ENCODE results near the gene OR13C8. TPM values are rescaled to one million over a fixed set of nuclear protein-coding genes. Genes with fewer than 3 reads are reported as not detected.

Gene OR13C8
- total and polyA plus RNA-seq, 2 of the 8 experiments (the other 6 are each of a cell fraction or from before 2014, with no cell fraction given), result not detected

GRCh38 chr9:104556830-104557634, 11.9 kb upstream of the OR13C8 start:
- no peaks in the 10 kb centered on the region for H3K27me3 ChIP-seq (replicated peaks in 1 of 4; ENCODE audit: control insufficient read depth in 3 of 4, extremely low read depth in 1 of 4, insufficient read depth in 3 of 4, low read length in 3 of 4)
- H2BK5ac ChIP-seq (ENCODE audit: low read depth, low read length), result no peak overlapping the region
- ChIA-PET CTCF (ENCODE audit: partially characterized antibody) (no interaction called here), POLR2A (ENCODE audit: partially characterized antibody) (no interaction called here)
- H3K4ac ChIP-seq (replicated peaks; ENCODE audit: insufficient read length, low read depth, low read length), result no peak overlapping the region
- no peak overlapping the region for H3K9ac ChIP-seq (replicated peaks in 1 of 4; ENCODE audit: extremely low read depth in 1 of 4, low read depth in 3 of 4, low read length in 3 of 4)
- H4K5ac ChIP-seq (ENCODE audit: insufficient read length, low read depth, low read length), result no peak overlapping the region
- H2AK5ac ChIP-seq (ENCODE audit: low read depth, low read length), result no peak overlapping the region
- no peak overlapping the region for H2BK15ac ChIP-seq (ENCODE audit: low read length)
- H4K91ac ChIP-seq (replicated peaks; ENCODE audit: insufficient read length, low read length), result no peak overlapping the region
- TF ChIP-seq SIRT6 (IDR thresholded peaks at IDR 0.05; ENCODE audit: low read length) (no peak), BCL11A (IDR thresholded peaks at IDR 0.05; ENCODE audit: low read depth in 2 of 2, low read length in 2 of 2) (no peak), EZH2 (IDR thresholded peaks at IDR 0.05; ENCODE audit: low read depth, low read length, severe bottlenecking) (no peak), SP4 (IDR thresholded peaks at IDR 0.05; ENCODE audit: low read length) (no peak), RBBP5 (IDR thresholded peaks at IDR 0.05; ENCODE audit: borderline replicate concordance, low read depth, low read length) (no peak), SAP30 (IDR thresholded peaks at IDR 0.05; ENCODE audit: insufficient read depth, insufficient replicate concordance, low read length) (no peak), FOSL1 (IDR thresholded peaks at IDR 0.05; ENCODE audit: insufficient read depth, low read depth, low read length) (no peak), BACH1 (IDR thresholded peaks at IDR 0.05; ENCODE audit: low read length) (no peak), PHF8 (conservative IDR thresholded peaks at IDR 0.05; ENCODE audit: low read depth, low read length) (no peak), SIN3A (conservative IDR thresholded peaks at IDR 0.05 in 1 of 2, IDR thresholded peaks at IDR 0.05 in 1 of 2; ENCODE audit: low read depth in 1 of 2, low read length in 2 of 2) (no peak), KDM5A (IDR thresholded peaks at IDR 0.05; ENCODE audit: low read length) (no peak), CBX5 (IDR thresholded peaks at IDR 0.05; ENCODE audit: low read depth, low read length) (no peak), POLR2AphosphoS5 (IDR thresholded peaks at IDR 0.05; ENCODE audit: low read depth, low read length) (no peak)
- 0 out of 2 replicates have a peak overlapping the region, but pooled peaks have one; percentile 39 for H2BK12ac ChIP-seq (ENCODE audit: low read depth, low read length)
- H3K4me3 ChIP-seq (ENCODE audit: extremely low read depth in 1 of 4, insufficient read depth in 2 of 4, low read depth in 3 of 4, low read length in 4 of 4), result no peak overlapping the region
- FAIRE-seq, result no peak
- no peaks in the 10 kb centered on the region for H3K79me2 ChIP-seq (ENCODE audit: control insufficient read depth in 1 of 2, insufficient read depth in 2 of 2, low read length in 2 of 2)
- H3K4me1 ChIP-seq (replicated peaks in 1 of 4; ENCODE audit: control insufficient read depth in 3 of 4, insufficient read depth in 4 of 4, low read length in 3 of 4), result no peaks in the 10 kb centered on the region
- H2BK120ac ChIP-seq (replicated peaks; ENCODE audit: low read depth, low read length), result no peak overlapping the region
- 90% methylated on average over 8 of the region's 8 CpGs; no CpG with 5 or more reads in 1 of the 2 experiments for WGBS, 2 experiments (ENCODE audit: extremely low coverage in 1 of 2, insufficient coverage in 1 of 2, insufficient read length in 1 of 2, insufficient replicate concordance in 2 of 2, low coverage in 1 of 2, low lambda C conversion rate in 2 of 2, missing lambda C conversion rate in 1 of 2)
- no peak overlapping the region for H3K14ac ChIP-seq (ENCODE audit: insufficient read length)
- no peaks in the 10 kb centered on the region for H3K36me3 ChIP-seq (ENCODE audit: control insufficient read depth in 2 of 4, insufficient read depth in 4 of 4, low read length in 3 of 4)
- no peak overlapping the region for H3K18ac ChIP-seq (ENCODE audit: extremely low read depth, low read length)
- no peak overlapping the region for H3K27ac ChIP-seq (ENCODE audit: low read depth, low read length)
- H3K56ac ChIP-seq (replicated peaks; ENCODE audit: insufficient read length, low read depth, low read length), result no peak overlapping the region
- H3K23ac ChIP-seq (ENCODE audit: insufficient read length), result no peak overlapping the region
- no peaks in the 10 kb centered on the region for H3K79me1 ChIP-seq (ENCODE audit: low read depth, low read length)
- no peaks in the 10 kb centered on the region for H3K9me3 ChIP-seq (ENCODE audit: insufficient read depth in 2 of 2, low read depth in 1 of 2, low read length in 1 of 2)
- no peak overlapping the region for H3K4me2 ChIP-seq (ENCODE audit: insufficient read depth in 1 of 2, low read depth in 2 of 2, low read length in 2 of 2)
- no peaks in the 10 kb centered on the region for H3K23me2 ChIP-seq (ENCODE audit: low read depth, low read length)
- H4K20me1 ChIP-seq (replicated peaks in 1 of 2; ENCODE audit: control insufficient read depth in 1 of 2, insufficient read depth in 2 of 2, low read length in 2 of 2), result no peaks in the 10 kb centered on the region
- 0 out of 2 replicates have a peak overlapping the region, but pooled peaks have one; percentile 13 for H2AFZ ChIP-seq (ENCODE audit: low read length)
- H4K8ac ChIP-seq (ENCODE audit: extremely low read depth, insufficient read depth, low read length), result no peak overlapping the region
- DNase-seq (ENCODE audit: low read depth in 1 of 2, low spot score in 2 of 2), result no peak
- H2BK20ac ChIP-seq (ENCODE audit: low read length), result no peak overlapping the region
